ENCODE data around the gene BTLA.

GRCh38 chr3:112474796-112475195, 24.5 kb downstream of the BTLA start:
- TF ChIP-seq FOXM1 (IDR thresholded peaks at IDR 0.05; ENCODE audit: borderline replicate concordance) (no peak), PKNOX1 (IDR thresholded peaks at IDR 0.05) (no peak), SP1 (IDR thresholded peaks at IDR 0.05) (no peak), SUZ12 (IDR thresholded peaks at IDR 0.05) (no peak), CTBP1 (IDR thresholded peaks at IDR 0.05; ENCODE audit: borderline replicate concordance) (no peak), NFRKB (IDR thresholded peaks at IDR 0.05) (no peak), BHLHE40 (IDR thresholded peaks at IDR 0.05; ENCODE audit: borderline replicate concordance) (no peak), ARNT (IDR thresholded peaks at IDR 0.05) (no peak), LEF1 (IDR thresholded peaks at IDR 0.05; ENCODE audit: borderline replicate concordance) (no peak), FOXA1 (IDR thresholded peaks at IDR 0.05) (no peak), ELF4 (IDR thresholded peaks at IDR 0.05) (no peak), FOXK2 (IDR thresholded peaks at IDR 0.05) (no peak), HDGF (IDR thresholded peaks at IDR 0.05; ENCODE audit: borderline replicate concordance) (no peak), TARDBP (IDR thresholded peaks at IDR 0.05) (no peak)

Data from HEK293T (cell line).